ENCODE measurements around the gene P2RX2. TPM values are rescaled to one million over a fixed set of nuclear protein-coding genes. Genes with fewer than 3 reads are reported as not detected.

P2RX2 gene
- total RNA-seq, 1 experiment from 2014 or later, result not detected

GRCh38 chr12:132648616-132649225, 30.1 kb downstream of the P2RX2 start:
- no TSS peak for BruUV-seq (replicated peaks)
- intact Hi-C loops (cut with micrococcal nuclease; ENCODE audit: unreplicated experiment), result no loop called here
- H3K4me1 ChIP-seq (replicated peaks; ENCODE audit: insufficient read depth), result no peaks in the 10 kb centered on the region
- H3K27me3 ChIP-seq (ENCODE audit: insufficient read depth, low read depth), result no peaks in the 10 kb centered on the region
- H2AFZ ChIP-seq, result no peak overlapping the region
- CTCF ChIA-PET, result interaction anchor here (0.5 kb wide), 1 partner anchor 103 kb away, joined by 11 read pairs; no protein-coding TSS in a partner anchor
- no peaks in the 10 kb centered on the region for H3K79me2 ChIP-seq (ENCODE audit: low read depth)
- TF ChIP-seq CTCF (conservative IDR thresholded peaks at IDR 0.05) (no peak), EZH2 (IDR thresholded peaks at IDR 0.05; ENCODE audit: low read depth) (no peak)
- no peak overlapping the region for H3K4me3 ChIP-seq
- H3K9me2 ChIP-seq (ENCODE audit: insufficient read depth), result no peaks in the 10 kb centered on the region
- POLR2A ChIA-PET (ENCODE audit: unreplicated experiment), result interaction anchor here (0.6 kb wide), 1 partner anchor 61 kb away, joined by 7 read pairs; no protein-coding TSS in a partner anchor
- no peaks in the 10 kb centered on the region for H4K20me1 ChIP-seq (ENCODE audit: insufficient read depth)
- no peaks in the 10 kb centered on the region for H3F3A ChIP-seq (ENCODE audit: insufficient read depth, low read depth)
- H3K4me2 ChIP-seq, result no peak overlapping the region
- H3K27ac ChIP-seq, result no peak overlapping the region
- DNase-seq, result no peak
- H3K36me3 ChIP-seq (ENCODE audit: low read depth), result peaks cover 3% of the 10 kb centered on the region; the same call in 1 of the 2 replicates
- no peaks in the 10 kb centered on the region for H3K9me3 ChIP-seq (ENCODE audit: insufficient read depth, low read depth)

GRCh38 chr12:132649226-132649945, 30.8 kb downstream of the P2RX2 start:
- no peaks in the 10 kb centered on the region for H3K9me2 ChIP-seq (ENCODE audit: insufficient read depth)
- BruUV-seq (replicated peaks), result no TSS peak
- no peak overlapping the region for H3K27ac ChIP-seq
- H3K4me2 ChIP-seq, result no peak overlapping the region
- no peaks in the 10 kb centered on the region for H3F3A ChIP-seq (ENCODE audit: insufficient read depth, low read depth)
- H3K4me3 ChIP-seq, result no peak overlapping the region
- H3K79me2 ChIP-seq (ENCODE audit: low read depth), result no peaks in the 10 kb centered on the region
- H3K4me1 ChIP-seq (replicated peaks; ENCODE audit: insufficient read depth), result no peaks in the 10 kb centered on the region
- intact Hi-C loops (cut with micrococcal nuclease; ENCODE audit: unreplicated experiment), result no loop called here
- no peaks in the 10 kb centered on the region for H3K27me3 ChIP-seq (ENCODE audit: insufficient read depth, low read depth)
- DNase-seq, result no peak
- H4K20me1 ChIP-seq (ENCODE audit: insufficient read depth), result no peaks in the 10 kb centered on the region
- ChIA-PET POLR2A (ENCODE audit: unreplicated experiment) (interaction anchor here (0.6 kb wide), 1 partner anchor 62 kb away, joined by 7 read pairs; no protein-coding TSS in a partner anchor), CTCF (no interaction called here)
- TF ChIP-seq EZH2 (IDR thresholded peaks at IDR 0.05; ENCODE audit: low read depth) (no peak), CTCF (conservative IDR thresholded peaks at IDR 0.05) (no peak)
- no peaks in the 10 kb centered on the region for H3K9me3 ChIP-seq (ENCODE audit: insufficient read depth, low read depth)
- H2AFZ ChIP-seq, result no peak overlapping the region
- H3K36me3 ChIP-seq (ENCODE audit: low read depth), result peaks cover 3% of the 10 kb centered on the region; the same call in 1 of the 2 replicates

GRCh38 chr12:132651444-132652100, 33.0 kb downstream of the P2RX2 start:
- no peaks in the 10 kb centered on the region for H3F3A ChIP-seq (ENCODE audit: insufficient read depth, low read depth)
- no peaks in the 10 kb centered on the region for H3K27me3 ChIP-seq (ENCODE audit: insufficient read depth, low read depth)
- no peaks in the 10 kb centered on the region for H3K9me3 ChIP-seq (ENCODE audit: insufficient read depth, low read depth)
- H3K4me1 ChIP-seq (replicated peaks; ENCODE audit: insufficient read depth), result no peaks in the 10 kb centered on the region
- no peak overlapping the region for H3K27ac ChIP-seq
- no TSS peak for BruUV-seq (replicated peaks)
- DNase-seq, result no peak
- no peak overlapping the region for H2AFZ ChIP-seq
- CTCF ChIA-PET, result no interaction called here
- H3K36me3 ChIP-seq (ENCODE audit: low read depth), result peaks cover 14% of the 10 kb centered on the region; the same call in 1 of the 2 replicates
- no peak overlapping the region for H3K4me2 ChIP-seq
- no peak overlapping the region for H3K4me3 ChIP-seq
- no peaks in the 10 kb centered on the region for H4K20me1 ChIP-seq (ENCODE audit: insufficient read depth)
- no peak for TF ChIP-seq EZH2 (IDR thresholded peaks at IDR 0.05; ENCODE audit: low read depth)
- TF ChIP-seq CTCF (conservative IDR thresholded peaks at IDR 0.05), result no peak
- POLR2A ChIA-PET (ENCODE audit: unreplicated experiment), result no interaction called here
- H3K9me2 ChIP-seq (ENCODE audit: insufficient read depth), result no peaks in the 10 kb centered on the region
- no peaks in the 10 kb centered on the region for H3K79me2 ChIP-seq (ENCODE audit: low read depth)
- intact Hi-C loops (cut with micrococcal nuclease; ENCODE audit: unreplicated experiment), result no loop called here

Measured in PC-9 (cell line).